OCI-LY1 (cell line): ENCODE data around the gene LGALS3.

Source experiments
- H2AFZ ChIP-seq: fragments of 200-600 bp; sonication (generic), shearing (Covaris generic); 2 replicates; pipeline ENCODE4 v1.6.0; 2014; ENCODE audit warnings: antibody characterized with exemption, mild to moderate bottlenecking, low read length
- H3F3A ChIP-seq: fragments of 200-600 bp; sonication (generic), shearing (Covaris generic); 2 replicates; pipeline ENCODE4 v1.6.0; 2014; ENCODE audit warnings: mild to moderate bottlenecking, antibody characterized with exemption, low read length, moderate library complexity; ENCODE audit not compliant: insufficient read depth
- H3K27ac ChIP-seq: fragments of 200-600 bp; sonication (generic); 2 replicates; pipeline ENCODE4 v1.5.1; 2014; ENCODE audit warnings: low read length, mixed run types, mild to moderate bottlenecking, low read depth; ENCODE audit not compliant: poor library complexity, severe bottlenecking
- H3K27me3 ChIP-seq: fragments of 200-600 bp; sonication (generic); 2 replicates; pipeline ENCODE4 v1.6.0; 2014; ENCODE audit warnings: antibody characterized with exemption, mild to moderate bottlenecking, low read length, moderate library complexity; ENCODE audit not compliant: insufficient read depth
- H3K36me3 ChIP-seq: fragments of 200-600 bp; sonication (generic); 2 replicates; pipeline ENCODE4 v1.6.1; 2014; ENCODE audit warnings: mild to moderate bottlenecking, antibody characterized with exemption, low read length, moderate library complexity, mixed read lengths; ENCODE audit not compliant: insufficient read depth
- H3K4me1 ChIP-seq: fragments of 200-600 bp; sonication (generic); 2 replicates; pipeline ENCODE4 v1.5.1; 2014; ENCODE audit warnings: mild to moderate bottlenecking, low read length, moderate library complexity; ENCODE audit not compliant: insufficient read depth, severe bottlenecking
- H3K4me2 ChIP-seq: fragments of 200-600 bp; sonication (generic), shearing (Covaris generic); 2 replicates; pipeline ENCODE4 v1.6.1; 2014; ENCODE audit warnings: low read length
- H3K4me3 ChIP-seq: fragments of 200-600 bp; sonication (generic); 2 replicates; pipeline ENCODE4 v1.5.1; 2014; ENCODE audit warnings: low read length, low read depth, mild to moderate bottlenecking, mixed read lengths; ENCODE audit not compliant: poor library complexity, severe bottlenecking
- H3K79me2 ChIP-seq: fragments of 200-600 bp; shearing (Covaris generic); 2 replicates; pipeline ENCODE4 v1.6.1; 2016; ENCODE audit warnings: mixed run types, low read length, mixed read lengths; ENCODE audit not compliant: insufficient read depth
- H3K9ac ChIP-seq: fragments of 200-600 bp; sonication (generic), shearing (Covaris generic); 2 replicates; pipeline ENCODE4 v1.6.1; 2014; ENCODE audit warnings: mild to moderate bottlenecking, low read length, mixed read lengths
- H3K9me2 ChIP-seq: fragments of 200-600 bp; sonication (generic), shearing (Covaris generic); 2 replicates; pipeline ENCODE4 v1.6.1; 2014; ENCODE audit warnings: low read depth, mild to moderate bottlenecking, low read length, mixed read lengths
- H3K9me3 ChIP-seq: fragments of 200-600 bp; shearing (Covaris generic); 2 replicates; pipeline ENCODE4 v1.6.1; 2014; ENCODE audit warnings: low read length, mixed read lengths
- H4K20me1 ChIP-seq: fragments of 200-600 bp; sonication (generic), shearing (Covaris generic); 2 replicates; pipeline ENCODE4 v1.6.0; 2016; ENCODE audit warnings: mild to moderate bottlenecking, low read length; ENCODE audit not compliant: insufficient read depth
- CTCF ChIP-seq: fragments of 200-600 bp; sonication (generic), shearing (Covaris generic); IDR thresholded peaks from 2 replicates; pipeline ENCODE4 v1.5.1; 2017; ENCODE audit warnings: mild to moderate bottlenecking, antibody characterized with exemption, low read length, moderate library complexity, mixed read lengths
- EZH2 ChIP-seq: fragments of 200-600 bp; sonication (generic), shearing (Covaris generic); IDR thresholded peaks from 2 replicates; pipeline ENCODE4 v1.8.0; 2017; ENCODE audit warnings: borderline replicate concordance, mixed run types, mild to moderate bottlenecking, antibody characterized with exemption, low read length, moderate library complexity, mixed read lengths

Gene LGALS3

GRCh38 chr14:55103005-55103640 lies 25.9 kb upstream of the LGALS3 start:
- Histone ChIP-seq H3K4me3 (peak overlapping the region; percentile 11), H3K4me1 (peaks cover 36% of the 10 kb centered on the region), H3K79me2 (no peaks in the 10 kb centered on the region), H4K20me1 (no peaks in the 10 kb centered on the region), H3K9me3 (0 out of 2 replicates have a peak, but pooled peaks cover 7% of the 10 kb centered on the region), H3K9me2 (no peaks in the 10 kb centered on the region), H3K36me3 (peaks cover 7% of the 10 kb centered on the region; the same call in 1 of the 2 replicates), H3K4me2 (peak overlapping the region; percentile 50), H3K27me3 (no peaks in the 10 kb centered on the region), H2AFZ (peak overlapping the region; percentile 38; the same call in 1 of the 2 replicates), H3F3A (no peaks in the 10 kb centered on the region), H3K9ac (peak overlapping the region; percentile 34; the same call in 1 of the 2 replicates), H3K27ac (peak overlapping the region; percentile 88)
- TF ChIP-seq CTCF (no peak), EZH2 (no peak)

GRCh38 chr14:55103971-55104954 lies 24.8 kb upstream of the LGALS3 start:
- Histone ChIP-seq H3K27me3 (no peaks in the 10 kb centered on the region), H3K9ac (peak overlapping the region; percentile 34; the same call in 1 of the 2 replicates), H3K36me3 (peaks cover 7% of the 10 kb centered on the region; the same call in 1 of the 2 replicates), H3K27ac (peak overlapping the region; percentile 88), H3F3A (no peaks in the 10 kb centered on the region), H2AFZ (peak overlapping the region; percentile 3; the same call in 1 of the 2 replicates), H3K4me3 (no peak overlapping the region), H3K9me2 (no peaks in the 10 kb centered on the region), H3K4me2 (peak overlapping the region; percentile 50; the same call in 1 of the 2 replicates), H4K20me1 (no peaks in the 10 kb centered on the region), H3K79me2 (no peaks in the 10 kb centered on the region), H3K9me3 (0 out of 2 replicates have a peak, but pooled peaks cover 7% of the 10 kb centered on the region), H3K4me1 (peaks cover 27% of the 10 kb centered on the region)
- TF ChIP-seq EZH2, result no peak
- no peak for TF ChIP-seq CTCF

- TF ChIP-seq CTCF (no peak), EZH2 (no peak)
- H3K4me3 ChIP-seq, result no peak overlapping the region
- H4K20me1 ChIP-seq, result no peaks in the 10 kb centered on the region
- H3K9ac ChIP-seq, result no peak overlapping the region
- no peak overlapping the region for H3K27ac ChIP-seq
- no peaks in the 10 kb centered on the region for H3K9me2 ChIP-seq
- no peak overlapping the region for H2AFZ ChIP-seq
- no peaks in the 10 kb centered on the region for H3K27me3 ChIP-seq
- H3F3A ChIP-seq, result no peaks in the 10 kb centered on the region
- 0 out of 2 replicates have a peak, but pooled peaks cover 7% of the 10 kb centered on the region for H3K9me3 ChIP-seq
- no peak overlapping the region for H3K4me2 ChIP-seq
- peaks cover 27% of the 10 kb centered on the region for H3K4me1 ChIP-seq
- H3K36me3 ChIP-seq, result peaks cover 7% of the 10 kb centered on the region; the same call in 1 of the 2 replicates
- H3K79me2 ChIP-seq, result no peaks in the 10 kb centered on the region
Observed at GRCh38 chr14:55105991-55106390, 23.1 kb upstream of the LGALS3 start.
